T-cell (primary cell): ENCODE data around the gene CFAP126. TPM values are rescaled to one million over a fixed set of nuclear protein-coding genes. Genes with fewer than 3 reads are reported as not detected.
A peak's percentile ranks its signal among the peaks of the same experiment; 100 is the strongest.
"Not testable (repeated sequence)": the region's sequence is repeated elsewhere in the genome, so short reads cannot be mapped to it uniquely, and the experiment has no call there.

Source experiments
- ATAC-seq, 4 experiments: fragments of 200-7000 bp in 3 of 4; fragments of 150-1000 bp in 1 of 4; cut with Tn5 transposase; replicated peaks in 1 of 4; 1 replicate in 3 of 4; 2 replicates in 1 of 4; pipeline ENCODE4 v1.10.0; 2021; ENCODE audit warnings: moderate library complexity in 3 of 4, mild to moderate bottlenecking in 2 of 4, moderate number of reproducible peaks in 1 of 4
- CTCF ChIA-PET, 2 donors: fragments of 300-600 bp; sonication (Branson Sonifier 250); formaldehyde crosslinking; loops; one replicate each; lab custom pipeline; 2022; ENCODE audit warnings: antibody characterized with exemption in 2 of 2; lab: Charles Lee
- POLR2A ChIA-PET, 2 donors: fragments of 300-600 bp; sonication (Branson Sonifier 250); formaldehyde crosslinking; loops; one replicate each; lab custom pipeline; 2022; ENCODE audit warnings: antibody characterized with exemption in 2 of 2; lab: Charles Lee
- DNase-seq, 35 experiments: peaks; one replicate each; pipeline versions ENCODE4 v3.0.0 to v3.0.0-alpha.2; 2013 to 2023
- H3K27ac ChIP-seq: one replicate; pipeline ENCODE4 v1.5.1; 2013; ENCODE audit warnings: low read length
- H3K27me3 ChIP-seq, 2 experiments: replicated peaks in 1 of 2; 1 replicate in 1 of 2; 2 replicates in 1 of 2; pipeline versions ENCODE4 v1.6.1 to v1.7.0; 2013; ENCODE audit warnings: low read length in 1 of 2, mixed read lengths in 1 of 2; ENCODE audit not compliant: control insufficient read depth in 2 of 2, insufficient read depth in 2 of 2; ENCODE audit errors: extremely low read depth in 1 of 2
- H3K36me3 ChIP-seq, 2 donors: 1 replicate in 1 of 2; 2 replicates in 1 of 2; pipeline versions ENCODE4 v1.6.1 to v1.7.0; 2013; ENCODE audit warnings: low read length in 1 of 2; ENCODE audit not compliant: control insufficient read depth in 2 of 2, insufficient read depth in 1 of 2; ENCODE audit errors: extremely low read depth in 1 of 2
- H3K4me1 ChIP-seq, 2 experiments: 1 replicate in 1 of 2; 2 replicates in 1 of 2; pipeline versions ENCODE4 v1.6.1 to v1.7.0; 2013; ENCODE audit warnings: low read length in 2 of 2, mixed read lengths in 1 of 2; ENCODE audit not compliant: insufficient read depth in 2 of 2, control insufficient read depth in 1 of 2; ENCODE audit errors: extremely low read depth in 1 of 2
- H3K4me3 ChIP-seq, 2 donors: 1 replicate in 1 of 2; 2 replicates in 1 of 2; pipeline versions ENCODE4 v1.5.1 to v1.7.0; 2013; ENCODE audit warnings: mild to moderate bottlenecking in 2 of 2, low read length in 1 of 2, moderate library complexity in 1 of 2; ENCODE audit not compliant: control insufficient read depth in 1 of 2; ENCODE audit errors: extremely low read depth in 1 of 2
- H3K9me3 ChIP-seq: 2 replicates; pipeline ENCODE4 v1.7.0; 2013
- H3K27ac Mint-ChIP-seq, 2 donors: one replicate each; pipeline ENCODE4 v1.8.0; 2020 to 2021; ENCODE audit warnings: mild to moderate bottlenecking in 2 of 2, mixed read lengths in 2 of 2
- H3K27me3 Mint-ChIP-seq, 2 donors: one replicate each; pipeline ENCODE4 v1.8.0; 2021 to 2022; ENCODE audit warnings: mixed read lengths in 2 of 2
- H3K36me3 Mint-ChIP-seq: one replicate; pipeline ENCODE4 v1.8.0; 2021; ENCODE audit warnings: mixed read lengths
- H3K4me1 Mint-ChIP-seq, 3 donors: one replicate each; pipeline ENCODE4 v1.8.0; 2020 to 2022; ENCODE audit warnings: mixed read lengths in 3 of 3, mild to moderate bottlenecking in 1 of 3
- H3K4me3 Mint-ChIP-seq, 3 donors: one replicate each; pipeline ENCODE4 v1.8.0; 2020 to 2022; ENCODE audit warnings: mild to moderate bottlenecking in 3 of 3, mixed read lengths in 3 of 3, moderate library complexity in 3 of 3
- H3K9me3 Mint-ChIP-seq, 3 donors: one replicate each; pipeline ENCODE4 v1.8.0; 2020 to 2022; ENCODE audit warnings: mixed read lengths in 3 of 3
- WGBS: methylation state at CpG from one replicate; pipeline ENCODE4 v1.1.5; 2013; ENCODE audit warnings: missing lambda C conversion rate; ENCODE audit not compliant: insufficient coverage; 5-methylcytosine and 5-hydroxymethylcytosine counted together
- total RNA-seq, 35 experiments: library from RNA in 6 of 35; stranded (reverse) in 6 of 35; fragments of 120-200 nt in 1 of 35; gene quantifications; one replicate each; pipeline versions ENCODE4 v1.2.1 to v1.2.4 and lab custom pipeline; 2013 to 2026

The CFAP126 gene
- total RNA-seq, 5 donors from 2014 or later (not counting 1 experiment from before 2014, with no cell fraction given) = not detected

- peak overlapping the region; percentile 94 to 97 (median 96) for H3K4me3 Mint-ChIP-seq
- H3K9me3 Mint-ChIP-seq, H3K9me3 ChIP-seq, H3K27ac ChIP-seq, H3K27me3 Mint-ChIP-seq, DNase-seq, H3K27me3 ChIP-seq, H3K4me3 ChIP-seq, ATAC-seq, H3K27ac Mint-ChIP-seq, H3K36me3 Mint-ChIP-seq, H3K36me3 ChIP-seq, POLR2A ChIA-PET: not testable (repeated sequence)
- peaks cover 29 to 36% (median 35%) of the 10 kb centered on the region in 3 donors for H3K4me1 Mint-ChIP-seq
- CTCF ChIA-PET = interaction anchor here in 1 of 2 donors (0.5 kb wide), 1 partner anchor 14 kb away, joined by 3 read pairs; no protein-coding TSS in a partner anchor
- H3K4me1 ChIP-seq = peaks cover 11 to 13% of the 10 kb centered on the region in 2 experiments
- 96% methylated on average over 6 of the region's 17 CpGs for WGBS
These were observed 51.6 kb downstream of the CFAP126 start for GRCh38 chr1:161315841-161316674.

Other genes with a start within 250 kb of the CFAP126 start
- 10 to 100 TPM; 32.4 to 48.3 (median 42.1) TPM for gene PFDN2, start 249.8 kb downstream of the CFAP126 start, total RNA-seq
- 10 to 100 TPM; 23.4 to 44.7 (median 41.7) TPM for gene NIT1, start 249.8 kb downstream of the CFAP126 start, total RNA-seq
- 10 to 100 TPM; 34.3 to 43.6 (median 40.6) TPM for gene DEDD, start 235.2 kb downstream of the CFAP126 start, total RNA-seq
- 100 to 1,000 TPM in 2 of 5 donors, 10 to 100 TPM in 3; 82.9 to 109 (median 93.8) TPM for gene UFC1, start 213.9 kb downstream of the CFAP126 start, total RNA-seq
- 10 to 100 TPM; 37.4 to 69.0 (median 59.5) TPM for gene USP21, start 208.4 kb downstream of the CFAP126 start, total RNA-seq
- 10 to 100 TPM; 38.3 to 85.4 (median 69.2) TPM for gene PPOX, start 201.4 kb downstream of the CFAP126 start, total RNA-seq
- 10 to 100 TPM; 48.4 to 77.8 (median 69.3) TPM for gene B4GALT3, start 190.4 kb downstream of the CFAP126 start, total RNA-seq
- 1 to 10 TPM in 4 of 5 donors, under 1 TPM in 1; 0.86 to 1.8 (median 1.4) TPM for gene ADAMTS4, start 168.8 kb downstream of the CFAP126 start, total RNA-seq
- gene NDUFS2, start 165.5 kb downstream of the CFAP126 start, total RNA-seq = 10 to 100 TPM; 57.3 to 92.2 (median 88.2) TPM
- 1 to 10 TPM; 2.5 to 5.2 (median 3.5) TPM for gene FCER1G, start 152.6 kb downstream of the CFAP126 start, total RNA-seq
- 1 to 10 TPM in 3 of 5 donors, not detected in 2; 2.2 to 5.5 (median 3.7) TPM for gene APOA2, start 144.2 kb downstream of the CFAP126 start, total RNA-seq
- 10 to 100 TPM in 4 of 5 donors, 1 to 10 TPM in 1; 6.3 to 12.2 (median 11.0) TPM for gene TOMM40L, start 141.8 kb downstream of the CFAP126 start, total RNA-seq
- not detected for gene NR1I3, start 129.7 kb downstream of the CFAP126 start, total RNA-seq
- not detected for gene PCP4L1, start 109.1 kb downstream of the CFAP126 start, total RNA-seq
- 1 to 10 TPM; 3.4 to 7.9 (median 6.1) TPM for gene MPZ, start 57.9 kb downstream of the CFAP126 start, total RNA-seq
- 100 to 1,000 TPM in 3 of 5 donors, 10 to 100 TPM in 2; 86.4 to 106 (median 103) TPM for gene SDHC, start 53.5 kb downstream of the CFAP126 start, total RNA-seq
- gene FCGR2A, start 137.6 kb upstream of the CFAP126 start, total RNA-seq = under 1 TPM; 0.49 to 0.80 (median 0.72) TPM
- gene HSPA6, start 156.7 kb upstream of the CFAP126 start, total RNA-seq = 10 to 100 TPM in 1 of 5 donors, 1 to 10 TPM in 2, under 1 TPM in 1, not detected in 1; 0.30 to 22.7 (median 5.7) TPM
- gene FCGR3A, start 181.9 kb upstream of the CFAP126 start, total RNA-seq = 10 to 100 TPM in 1 of 5 donors, 1 to 10 TPM in 4; 3.8 to 43.9 (median 4.9) TPM